ENCODE results near the gene RECQL5.
A peak's percentile ranks its signal among the peaks of the same experiment; 100 is the strongest.

The RECQL5 gene

GRCh38 chr17:75619506-75620431 is 47.2 kb downstream of the RECQL5 start:
- no peaks in the 10 kb centered on the region for H3K27me3 ChIP-seq (ENCODE audit: insufficient read depth, low read length, poor library complexity)
- no peaks in the 10 kb centered on the region for H3K4me1 ChIP-seq (ENCODE audit: insufficient read depth, low read length)
- H4K20me1 ChIP-seq (ENCODE audit: insufficient read depth, low read length): 0 out of 2 replicates have a peak, but pooled peaks cover 2% of the 10 kb centered on the region
- H3K4me2 ChIP-seq (ENCODE audit: insufficient read depth, low read length): no peak overlapping the region
- no peak overlapping the region for H3K4me3 ChIP-seq (ENCODE audit: low read depth in 1 of 2, low read length in 2 of 2)
- H3K9me3 ChIP-seq (ENCODE audit: insufficient read depth, low read length, severe bottlenecking): no peaks in the 10 kb centered on the region
- H3K36me3 ChIP-seq (ENCODE audit: insufficient read depth, low read length): no peaks in the 10 kb centered on the region
- H2AFZ ChIP-seq (ENCODE audit: low read depth, low read length): no peak overlapping the region
- ATAC-seq (ENCODE audit: insufficient read depth, low read depth) (peak; percentile 62), DNase-seq (peak; percentile 37)
- H3K79me2 ChIP-seq (ENCODE audit: insufficient read depth, low read length): no peaks in the 10 kb centered on the region
- no peak overlapping the region for H3K27ac ChIP-seq (ENCODE audit: low read length)
- TF ChIP-seq EZH2 (IDR thresholded peaks at IDR 0.05; ENCODE audit: borderline replicate concordance, low read depth, low read length, severe bottlenecking): no peak
- peak; percentile 72 for TF ChIP-seq CTCF (IDR thresholded peaks at IDR 0.05; ENCODE audit: borderline replicate concordance, extremely low read depth, low read length, poor library complexity, severe bottlenecking)
- no peak overlapping the region for H3K9ac ChIP-seq (ENCODE audit: low read depth, low read length)

- Histone ChIP-seq H3K4me3 (ENCODE audit: low read depth in 1 of 2, low read length in 2 of 2) (no peak overlapping the region), H3K9me3 (ENCODE audit: insufficient read depth, low read length, severe bottlenecking) (no peaks in the 10 kb centered on the region), H3K27ac (ENCODE audit: low read length) (no peak overlapping the region), H3K4me1 (ENCODE audit: insufficient read depth, low read length) (no peaks in the 10 kb centered on the region), H3K36me3 (ENCODE audit: insufficient read depth, low read length) (no peaks in the 10 kb centered on the region), H3K27me3 (ENCODE audit: insufficient read depth, low read length, poor library complexity) (no peaks in the 10 kb centered on the region), H2AFZ (ENCODE audit: low read depth, low read length) (no peak overlapping the region), H3K4me2 (ENCODE audit: insufficient read depth, low read length) (no peak overlapping the region), H3K79me2 (ENCODE audit: insufficient read depth, low read length) (no peaks in the 10 kb centered on the region), H4K20me1 (ENCODE audit: insufficient read depth, low read length) (0 out of 2 replicates have a peak, but pooled peaks cover 2% of the 10 kb centered on the region), H3K9ac (ENCODE audit: low read depth, low read length) (no peak overlapping the region)
- no peak for DNase-seq
- no peak for TF ChIP-seq EZH2 (IDR thresholded peaks at IDR 0.05; ENCODE audit: borderline replicate concordance, low read depth, low read length, severe bottlenecking)
- no peak for TF ChIP-seq CTCF (IDR thresholded peaks at IDR 0.05; ENCODE audit: borderline replicate concordance, extremely low read depth, low read length, poor library complexity, severe bottlenecking)
- ATAC-seq (ENCODE audit: insufficient read depth, low read depth): no peak
Observed at GRCh38 chr17:75617675-75618074, 49.3 kb downstream of the RECQL5 start.

DNA sequence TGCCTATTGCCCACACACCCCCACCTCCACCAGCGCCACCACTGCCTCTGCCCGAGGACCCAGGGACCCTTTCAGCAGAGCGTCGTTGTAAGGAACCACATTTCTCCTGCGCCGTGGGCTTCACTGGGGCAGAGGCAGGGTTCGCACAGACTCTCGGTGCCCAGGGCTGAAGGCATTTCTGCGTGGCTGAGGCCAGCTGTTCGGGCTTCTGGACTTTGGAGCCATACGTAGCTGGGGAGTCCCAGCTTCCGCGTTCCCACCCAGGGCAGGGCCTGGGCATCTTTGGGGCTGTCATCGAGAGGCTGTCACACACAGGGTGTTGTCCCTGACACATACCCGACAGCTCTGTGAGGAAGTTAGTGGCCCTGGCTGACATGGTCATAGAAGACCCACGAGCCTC is 49.7 kb downstream of the RECQL5 start:
- Histone ChIP-seq H3K4me1 (ENCODE audit: insufficient read depth, low read length) (no peaks in the 10 kb centered on the region), H3K27me3 (ENCODE audit: insufficient read depth, low read length, poor library complexity) (no peaks in the 10 kb centered on the region)
- no peak for ATAC-seq (ENCODE audit: insufficient read depth, low read depth)

More for the DNA sequence above, 49.7 kb downstream of the RECQL5 start:
- no peak overlapping the region for H3K27ac ChIP-seq (ENCODE audit: low read length)
- no peak for TF ChIP-seq EZH2 (IDR thresholded peaks at IDR 0.05; ENCODE audit: borderline replicate concordance, low read depth, low read length, severe bottlenecking)
- no peak for TF ChIP-seq CTCF (IDR thresholded peaks at IDR 0.05; ENCODE audit: borderline replicate concordance, extremely low read depth, low read length, poor library complexity, severe bottlenecking)
- no peak overlapping the region for H2AFZ ChIP-seq (ENCODE audit: low read depth, low read length)
- H3K9ac ChIP-seq (ENCODE audit: low read depth, low read length): no peak overlapping the region
- H3K36me3 ChIP-seq (ENCODE audit: insufficient read depth, low read length): no peaks in the 10 kb centered on the region
- no peak overlapping the region for H3K4me3 ChIP-seq (ENCODE audit: low read depth in 1 of 2, low read length in 2 of 2)
- DNase-seq: no peak
- no peak overlapping the region for H3K4me2 ChIP-seq (ENCODE audit: insufficient read depth, low read length)
- 0 out of 2 replicates have a peak, but pooled peaks cover 2% of the 10 kb centered on the region for H4K20me1 ChIP-seq (ENCODE audit: insufficient read depth, low read length)
- no peaks in the 10 kb centered on the region for H3K79me2 ChIP-seq (ENCODE audit: insufficient read depth, low read length)
- no peaks in the 10 kb centered on the region for H3K9me3 ChIP-seq (ENCODE audit: insufficient read depth, low read length, severe bottlenecking)
